T-helper 2 cell (primary cell): ENCODE measurements around the gene CAMP.
"Not testable (repeated sequence)": the region's sequence is repeated elsewhere in the genome, so short reads cannot be mapped to it uniquely, and the experiment has no call there.

Source experiments
- DNase-seq, 5 experiments: peaks; one replicate each; pipeline versions ENCODE4 v3.0.0 to v3.0.0-alpha.2; 2012 to 2022

The CAMP gene

GRCh38 chr3:48267782-48268181 lies 44.5 kb downstream of the CAMP start:
- no peak for DNase-seq

GRCh38 chr3:48268381-48268935 lies 45.2 kb downstream of the CAMP start:
- peak in 4 of 5 experiments; percentile 57 to 92 (median 71) for DNase-seq

DNA sequence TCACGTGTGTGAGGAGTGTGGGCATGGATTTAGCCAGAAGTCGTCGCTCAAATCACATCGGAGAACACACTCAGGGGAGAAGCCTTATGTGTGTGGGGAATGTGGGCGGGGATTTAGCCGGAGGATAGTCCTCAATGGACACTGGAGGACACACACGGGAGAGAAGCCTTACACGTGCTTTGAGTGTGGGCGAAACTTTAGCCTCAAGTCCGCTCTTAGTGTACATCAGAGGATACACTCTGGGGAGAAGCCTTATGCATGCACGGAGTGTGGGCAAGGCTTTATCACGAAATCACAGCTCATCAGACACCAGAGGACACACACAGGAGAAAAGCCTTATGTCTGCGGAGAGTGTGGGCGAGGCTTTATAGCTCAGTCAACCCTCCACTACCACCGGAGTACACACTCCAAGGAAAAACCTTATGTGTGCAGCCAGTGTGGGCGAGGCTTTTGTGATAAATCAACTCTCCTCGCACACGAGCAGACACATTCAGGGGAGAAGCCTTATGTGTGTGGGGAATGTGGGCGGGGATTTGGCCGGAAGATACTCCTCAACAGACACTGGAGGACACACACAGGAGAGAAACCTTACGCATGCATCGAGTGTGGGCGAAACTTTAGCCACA lies 45.8 kb downstream of the CAMP start:
- peak in 2 of 5 experiments; percentile 32 to 72 for DNase-seq

GRCh38 chr3:48269592-48269991 lies 46.3 kb downstream of the CAMP start:
- no peak for DNase-seq

DNA sequence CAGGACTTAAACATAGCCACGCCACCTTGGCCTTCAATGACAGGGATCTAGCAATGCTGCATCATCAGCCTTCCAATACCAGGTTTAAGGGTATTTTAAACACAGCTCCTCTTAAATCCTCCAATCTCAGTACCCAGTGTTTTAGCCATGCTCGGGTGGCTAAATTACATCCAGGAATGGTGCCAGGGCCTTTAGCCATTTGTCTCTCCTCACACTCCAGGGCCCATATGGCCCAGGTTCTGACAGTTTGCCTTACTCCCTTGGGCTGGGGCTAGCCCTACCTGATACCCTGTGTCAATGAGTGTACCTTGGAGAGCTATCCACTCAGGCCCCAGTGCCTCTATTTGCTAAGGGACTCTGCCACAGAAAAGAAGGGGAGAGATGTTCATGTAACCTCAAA lies 47.0 kb downstream of the CAMP start:
- DNase-seq, result no peak

- DNase-seq, result not testable (repeated sequence)
Measured at GRCh38 chr3:48271223-48271622, 47.9 kb downstream of the CAMP start.

DNA sequence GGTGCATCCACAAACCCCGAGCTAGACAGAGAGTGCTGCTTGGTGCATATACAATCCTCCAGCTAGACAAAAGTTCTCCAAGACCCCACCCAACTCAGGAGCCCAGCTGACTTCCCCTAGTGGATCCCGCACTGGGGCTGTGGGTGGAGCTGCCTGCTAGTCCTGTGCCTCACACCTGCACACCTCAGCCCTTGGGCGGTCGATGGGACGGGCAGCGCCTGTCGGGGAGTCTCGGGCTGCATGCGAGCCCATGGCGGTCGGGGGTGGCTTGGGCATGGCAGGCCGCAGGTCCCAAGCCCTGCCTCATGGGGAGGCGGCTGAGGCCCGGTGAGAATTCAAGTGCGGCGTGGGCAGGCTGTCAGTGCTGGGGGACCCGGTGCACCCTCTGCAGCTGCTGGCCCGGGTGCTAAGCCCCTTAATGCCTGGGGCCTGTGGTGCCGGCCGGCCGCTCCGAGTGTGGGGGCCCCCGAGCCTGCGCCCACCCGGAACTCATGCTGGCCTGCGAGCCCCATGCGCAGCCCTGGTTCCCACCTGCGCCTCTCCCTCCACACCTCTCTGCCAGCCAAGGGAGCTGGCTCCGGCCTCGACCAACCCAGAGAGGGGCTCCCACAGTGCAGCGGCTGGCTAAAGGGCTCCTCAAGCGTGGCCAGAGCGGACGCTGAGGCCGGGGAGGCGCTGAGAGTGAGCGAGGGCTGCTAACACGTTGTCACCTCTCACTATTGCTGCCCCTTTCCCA lies 48.6 kb downstream of the CAMP start:
- no peak for DNase-seq

GRCh38 chr3:48273594-48274211 lies 50.4 kb downstream of the CAMP start:
- DNase-seq, result peak in 4 of 5 experiments; percentile 23 to 59 (median 29)

GRCh38 chr3:48274452-48274851 lies 51.2 kb downstream of the CAMP start:
- no peak for DNase-seq
